NCI-H82 (cell line): Measurements from ENCODE around the gene CYBB.
A peak's percentile ranks its signal among the peaks of the same experiment; 100 is the strongest.

Source experiments
- DNase-seq: peaks from one replicate; lab custom pipeline; 2025; lab: John Stamatoyannopoulos, UW

The CYBB gene

DNA sequence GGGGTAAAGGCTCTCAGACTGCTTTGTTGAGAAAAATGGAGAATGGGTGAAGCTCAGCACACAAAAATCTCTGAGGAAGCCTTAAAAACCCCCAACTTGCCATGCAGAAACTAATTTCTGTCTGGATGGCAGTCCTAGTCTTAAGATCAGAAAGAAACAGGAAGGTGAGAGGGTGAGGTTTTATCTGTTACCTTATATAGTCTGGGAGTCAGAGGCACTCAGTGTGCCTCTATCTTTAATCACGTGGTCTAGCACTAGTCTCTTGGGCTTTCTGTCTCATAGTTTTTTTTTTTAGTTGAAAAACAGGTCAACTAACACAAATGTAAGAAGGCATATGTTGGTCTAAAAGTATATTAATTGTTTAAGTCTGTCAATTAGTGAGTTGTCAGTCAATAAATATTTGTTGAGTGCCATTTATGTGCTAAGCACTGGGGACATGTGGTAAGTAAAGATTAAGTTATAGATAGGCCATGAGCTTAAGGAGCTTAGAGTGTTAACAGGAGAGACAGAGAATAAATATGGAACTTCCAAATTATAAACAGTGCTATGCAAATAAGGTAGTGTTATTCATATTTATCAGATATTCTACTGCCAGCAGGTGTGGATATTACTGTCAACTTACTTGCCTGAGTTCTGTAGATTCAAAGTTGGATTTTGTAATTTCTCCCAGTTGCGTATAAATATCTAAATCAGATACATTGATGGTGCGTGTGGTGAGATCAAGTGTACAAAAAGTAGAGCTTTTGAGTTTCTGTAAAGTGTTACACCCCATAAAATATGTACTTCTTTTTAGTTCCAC is 7.0 kb downstream of the CYBB start:
- DNase-seq: no peak

- DNase-seq: no peak
Observed at GRCh38 chrX:37787423-37787869, 7.6 kb downstream of the CYBB start.

DNA sequence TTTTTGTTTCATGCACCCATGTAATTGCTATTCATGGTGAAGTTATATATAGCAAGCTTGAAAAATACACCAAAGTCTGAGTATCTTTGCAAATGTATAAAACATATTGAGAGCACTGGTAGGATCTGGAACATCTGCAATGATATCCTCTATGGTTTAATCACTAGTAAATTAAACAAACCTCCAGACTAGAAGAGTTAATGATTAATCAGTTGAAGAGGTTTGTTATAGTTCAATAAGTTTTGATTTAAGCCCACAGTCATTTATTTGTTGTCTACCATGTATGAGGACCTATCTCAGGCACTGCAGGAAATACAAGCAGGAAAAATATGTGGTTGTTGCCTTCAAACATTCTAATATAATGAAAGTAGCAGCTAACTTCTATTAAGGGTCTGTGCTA is 16.5 kb downstream of the CYBB start:
- DNase-seq: no peak

GRCh38 chrX:37796805-37797204 is 16.9 kb downstream of the CYBB start:
- DNase-seq: no peak

DNA sequence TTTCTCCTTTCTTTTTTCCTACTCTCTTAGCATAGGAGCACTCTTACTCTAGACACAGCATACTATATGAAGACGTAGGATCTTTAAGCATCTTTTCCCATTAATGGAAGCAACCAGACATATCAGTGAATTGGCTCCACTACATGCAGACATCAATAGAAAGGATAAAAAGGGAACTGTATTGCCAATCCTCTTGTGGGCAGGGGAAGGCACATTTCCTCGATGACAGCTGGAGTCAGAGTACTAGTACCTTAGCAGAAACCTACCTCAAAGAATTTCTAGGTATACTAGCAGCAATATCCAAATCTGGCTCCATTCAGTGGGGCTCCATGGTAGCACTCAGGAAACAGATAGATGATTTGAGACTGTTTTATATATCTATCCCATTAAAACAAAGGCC is 20.1 kb downstream of the CYBB start:
- DNase-seq: no peak

DNA sequence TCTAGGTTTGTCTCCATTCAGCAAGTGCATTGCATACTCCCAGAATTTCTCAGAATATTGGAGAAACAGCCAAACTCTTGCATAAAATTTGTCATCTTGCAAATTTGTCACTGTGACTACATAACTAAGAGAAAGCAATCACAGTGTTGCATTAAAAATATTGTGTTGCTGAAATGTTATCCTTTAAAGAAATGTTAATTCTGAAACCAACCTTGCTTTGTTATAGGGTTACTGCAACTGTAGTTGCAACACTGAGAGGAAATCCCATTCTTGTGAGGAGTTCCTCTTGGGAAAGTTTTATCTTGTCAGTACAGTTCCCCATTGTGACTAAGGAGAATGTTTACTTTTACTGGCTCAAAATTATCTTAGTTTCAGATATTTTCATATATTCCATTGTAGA is 20.9 kb downstream of the CYBB start:
- DNase-seq: no peak

DNA sequence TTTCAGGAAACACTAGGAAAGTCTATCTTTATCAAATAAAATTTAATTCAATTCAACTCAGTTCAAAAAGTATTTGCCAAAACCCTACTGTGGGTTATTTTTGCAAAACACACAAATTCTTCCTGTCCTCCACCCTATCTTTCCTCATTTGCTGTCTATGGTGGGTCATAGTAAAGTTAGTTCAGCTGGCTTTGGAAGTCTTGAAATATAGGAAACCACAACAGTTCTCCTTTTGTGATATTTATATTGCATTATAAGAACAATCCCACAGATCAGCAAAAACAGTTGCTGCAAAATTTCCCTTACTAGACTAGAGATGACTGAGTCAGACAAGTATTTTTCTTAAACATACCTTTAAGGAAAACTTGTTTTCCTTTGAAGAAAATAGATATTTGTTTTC is 22.2 kb downstream of the CYBB start:
- DNase-seq: no peak

DNA sequence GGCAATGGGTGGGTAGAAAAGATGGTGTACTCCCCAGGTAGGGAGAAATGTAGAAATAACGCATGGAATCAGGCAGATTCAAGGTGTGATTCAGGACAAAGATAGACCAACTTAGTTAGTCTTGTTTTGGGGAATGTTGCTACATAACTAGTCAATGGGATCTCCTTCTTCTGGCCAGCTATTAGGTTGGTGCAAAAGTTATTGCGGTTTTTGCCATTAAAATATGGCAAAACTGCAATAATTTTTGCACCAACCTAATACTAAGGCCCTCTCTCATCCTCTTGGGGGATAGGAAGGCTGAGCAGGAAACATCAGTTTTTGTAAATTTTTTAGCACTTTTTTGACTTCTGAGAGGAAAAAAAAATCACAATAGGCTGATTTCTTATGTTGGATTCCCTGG is 23.2 kb downstream of the CYBB start:
- no peak for DNase-seq

- no peak for DNase-seq
Observed at GRCh38 chrX:37809970-37810369, 30.1 kb downstream of the CYBB start.

GRCh38 chrX:37812110-37812509 is 32.3 kb downstream of the CYBB start:
- DNase-seq: no peak

DNA sequence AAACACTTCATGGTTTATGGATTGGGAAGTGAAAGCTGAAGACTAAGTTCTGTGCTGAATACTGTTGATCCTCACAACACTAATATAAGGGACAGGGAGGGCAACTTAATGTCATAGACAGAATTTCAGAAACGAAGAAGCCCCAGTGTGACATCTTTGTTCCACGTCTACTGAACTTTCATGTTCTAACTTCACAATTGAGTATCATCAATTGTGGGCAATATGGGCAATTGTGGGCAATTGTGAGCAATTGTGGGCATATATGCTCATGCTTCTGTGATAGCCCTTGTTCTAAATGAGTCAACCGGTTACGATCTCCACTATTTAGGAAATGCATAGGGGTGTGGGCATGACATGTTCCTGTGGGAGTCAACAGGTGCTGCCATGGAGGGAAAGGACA is 33.7 kb downstream of the CYBB start:
- no peak for DNase-seq

- no peak for DNase-seq
Observed at GRCh38 chrX:37815366-37815765, 35.5 kb downstream of the CYBB start.

DNA sequence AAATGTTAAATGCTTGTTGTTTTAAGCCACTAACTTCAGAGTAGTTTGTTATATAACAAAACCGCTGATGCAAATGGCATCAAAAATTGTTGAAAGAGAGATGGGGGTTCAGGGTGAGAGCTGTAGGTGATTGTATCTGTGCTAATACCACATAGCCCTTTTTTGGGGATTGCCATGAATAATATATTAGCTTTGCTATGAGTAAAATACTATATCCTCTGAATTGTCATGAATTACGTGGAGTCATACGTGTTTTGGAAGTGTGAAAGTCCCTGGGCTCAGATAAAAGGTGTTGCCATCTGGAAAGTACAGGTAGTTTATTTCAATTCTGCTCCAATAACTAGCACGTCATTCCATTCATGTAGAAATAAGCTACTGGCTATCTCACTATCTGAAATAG is 36.9 kb downstream of the CYBB start:
- no peak for DNase-seq

DNA sequence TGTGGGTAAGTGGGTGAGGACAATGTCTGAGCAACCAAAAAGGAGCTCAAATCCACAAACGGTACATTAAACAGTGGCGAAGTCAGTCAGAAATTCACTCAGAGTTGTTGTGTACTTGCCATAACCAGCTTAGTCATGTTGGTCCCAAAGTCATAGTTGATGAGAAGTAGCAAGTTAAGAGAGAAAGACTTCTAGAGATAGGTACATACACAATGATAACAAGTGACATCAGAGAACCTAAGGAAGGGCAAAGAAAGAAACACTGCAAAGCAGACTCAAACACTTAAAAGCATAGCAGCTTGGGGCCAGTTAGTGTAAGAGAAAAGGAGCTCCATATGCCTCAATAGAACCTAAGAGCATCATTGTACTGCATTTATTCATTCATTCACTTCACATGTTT is 37.3 kb downstream of the CYBB start:
- no peak for DNase-seq

- DNase-seq: no peak
Observed at GRCh38 chrX:37817579-37817978, 37.7 kb downstream of the CYBB start.

DNA sequence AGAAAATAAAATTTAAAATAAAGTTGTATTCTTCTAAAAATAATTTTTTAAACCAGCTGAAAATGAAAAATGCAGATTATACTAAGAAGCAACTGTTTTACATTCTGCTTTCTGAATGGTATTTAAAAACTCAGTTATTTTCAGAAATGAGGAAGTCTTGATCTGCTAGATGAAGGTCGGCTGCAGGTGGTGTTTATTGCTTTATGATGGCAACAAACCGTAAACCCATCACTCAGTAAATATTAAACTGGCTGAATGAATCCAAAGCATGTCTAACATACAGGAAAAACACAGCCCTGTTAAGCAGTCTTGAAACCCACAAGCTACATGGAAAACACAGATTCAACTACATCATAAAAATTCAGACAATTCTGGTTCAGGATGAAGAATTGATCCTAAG is 38.2 kb downstream of the CYBB start:
- no peak for DNase-seq

DNA sequence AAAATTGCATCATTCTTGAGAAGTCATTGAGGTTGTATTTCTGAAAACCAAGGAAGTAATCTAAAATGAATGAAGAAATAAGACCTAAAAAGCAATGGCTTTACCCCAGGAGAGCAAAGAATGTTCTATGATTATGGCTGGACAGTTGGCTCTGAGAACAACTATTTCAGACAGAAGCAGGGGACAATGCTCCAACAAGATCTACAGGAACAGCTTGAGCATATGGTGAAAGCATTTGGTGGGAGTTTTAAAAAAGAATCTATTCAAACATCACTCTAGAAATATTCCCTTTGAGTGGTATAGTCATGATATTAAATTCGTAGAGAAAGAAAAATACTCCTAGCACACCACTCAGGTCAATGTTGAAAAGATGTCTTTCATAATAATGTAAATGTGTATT is 40.8 kb downstream of the CYBB start:
- DNase-seq: no peak

DNA sequence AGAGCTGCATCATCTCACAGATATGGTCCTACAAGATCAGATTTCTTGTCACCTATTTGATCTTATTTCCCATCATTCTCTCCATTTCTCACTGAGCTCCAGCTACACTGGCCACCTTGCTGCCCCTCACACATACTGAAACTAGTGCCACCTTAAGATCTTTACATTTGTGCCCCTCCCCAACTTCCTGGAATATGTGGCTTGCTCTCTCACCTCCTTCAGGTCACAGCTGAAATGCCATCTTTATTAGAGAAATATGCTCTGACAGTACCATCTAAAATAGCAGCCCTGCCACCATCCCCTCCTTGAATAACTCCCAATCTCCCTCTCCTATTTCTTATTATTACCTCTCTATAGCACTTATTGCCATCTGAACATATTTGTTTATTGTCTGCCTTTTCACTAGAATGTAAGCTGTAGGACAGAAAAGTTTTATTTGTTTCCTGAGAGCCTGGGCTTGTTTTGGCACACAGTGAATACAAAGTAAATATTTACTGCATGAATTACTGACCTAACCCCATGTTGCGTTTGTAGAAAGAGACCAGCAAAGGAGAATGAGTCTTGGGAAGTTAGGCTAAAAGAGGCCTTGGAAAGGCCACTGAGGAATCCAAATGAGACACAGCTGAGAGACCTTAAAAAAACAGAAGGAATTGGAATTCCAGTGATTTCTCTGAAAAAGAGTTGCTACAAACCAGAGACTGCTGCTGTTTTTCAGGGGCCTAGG is 44.8 kb downstream of the CYBB start:
- no peak for DNase-seq

- DNase-seq: peak; percentile 56
Observed at GRCh38 chrX:37825215-37825842, 45.5 kb downstream of the CYBB start.

DNA sequence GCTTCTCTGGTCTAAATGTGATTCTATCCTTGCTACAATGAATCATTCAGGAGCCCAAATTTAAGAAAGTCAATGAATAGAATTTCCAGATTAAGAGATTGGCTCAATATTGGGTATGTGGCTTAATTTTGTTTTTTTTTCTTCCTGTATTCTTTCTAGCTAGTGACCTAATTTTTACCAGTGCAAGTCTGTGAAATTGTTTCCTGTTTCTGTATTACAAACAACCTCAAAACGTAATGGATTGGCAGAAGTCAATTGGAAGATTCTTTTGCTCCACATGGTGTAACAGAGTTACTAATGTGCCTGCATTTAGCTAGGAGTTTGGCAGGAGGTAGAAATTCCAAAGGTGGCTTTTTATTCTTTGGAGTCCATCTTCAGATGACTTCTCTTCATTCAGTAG is 49.9 kb downstream of the CYBB start:
- DNase-seq: no peak

GRCh38 chrX:37830371-37830770 is 50.5 kb downstream of the CYBB start:
- no peak for DNase-seq

DNA sequence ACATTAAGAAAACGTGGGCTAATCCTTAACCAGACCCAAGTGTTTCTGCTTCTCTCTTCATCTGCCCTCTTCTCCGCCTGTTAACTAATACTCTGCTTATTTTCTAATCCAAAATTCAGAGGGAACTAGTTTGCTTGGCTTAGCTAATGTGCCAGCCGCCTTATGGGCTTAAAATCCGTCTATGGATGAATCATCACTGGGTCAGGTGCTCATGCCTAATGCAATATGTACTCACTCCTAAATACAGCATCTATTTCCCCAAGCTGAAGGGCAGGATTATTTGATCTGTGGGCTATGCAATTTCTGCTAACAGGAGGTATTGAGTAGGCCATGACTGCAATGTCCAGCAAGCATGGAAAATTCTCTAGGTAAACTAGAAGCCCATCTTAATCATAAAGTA is 55.1 kb downstream of the CYBB start:
- peak; percentile 18 for DNase-seq

- no peak for DNase-seq
Observed at GRCh38 chrX:37840931-37841330, 61.1 kb downstream of the CYBB start.
